Activated T-cell treated with anti-CD3 and anti-CD28 coated beads for 48 hours (primary cell): ENCODE data around the gene NLRC3.

Experiments used
- DNase-seq: peaks from one replicate; pipeline ENCODE4 v3.0.0-alpha.2; 2020; ENCODE audit warnings: low read depth

Gene NLRC3

DNA sequence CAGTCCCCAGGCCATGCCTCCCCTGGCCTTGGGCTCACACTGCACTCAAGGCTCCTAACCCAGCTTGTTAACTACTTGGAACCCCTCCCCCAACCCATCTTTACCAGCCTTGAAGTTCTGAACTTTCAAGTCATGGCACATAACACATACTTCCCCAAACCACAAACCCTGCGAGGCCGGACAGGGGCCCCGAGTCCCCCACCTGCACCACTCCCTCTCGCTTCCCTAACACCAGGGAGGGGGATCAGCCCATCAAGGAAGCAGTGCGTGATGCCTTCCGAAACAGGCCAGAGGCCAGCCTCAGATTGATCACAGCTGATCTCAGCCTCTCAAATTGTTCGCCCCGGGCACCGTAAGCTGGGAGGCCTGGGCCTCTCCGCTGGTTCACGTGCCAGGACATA, 3.0 kb upstream of the NLRC3 start:
- DNase-seq: no peak

DNA sequence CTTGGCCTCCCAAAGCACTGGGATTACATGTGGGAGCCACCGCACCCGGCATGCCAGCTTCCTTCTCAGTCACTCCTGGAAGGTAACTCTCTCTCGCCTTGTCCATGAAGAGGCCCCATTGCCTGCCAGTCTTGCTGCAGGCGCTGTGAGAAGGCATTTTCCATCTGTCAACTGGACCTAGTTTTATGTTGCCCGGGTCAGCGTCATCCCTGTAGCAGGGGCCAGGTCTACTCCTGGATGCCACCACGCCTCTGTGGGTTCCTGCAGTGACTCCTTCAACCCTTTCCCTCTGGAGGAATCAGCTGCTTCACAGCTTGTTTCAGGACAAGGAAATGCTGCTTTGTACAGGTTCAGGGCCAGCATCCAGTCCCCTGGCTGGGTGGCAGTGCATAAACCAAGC, 2.6 kb upstream of the NLRC3 start:
- no peak for DNase-seq

DNA sequence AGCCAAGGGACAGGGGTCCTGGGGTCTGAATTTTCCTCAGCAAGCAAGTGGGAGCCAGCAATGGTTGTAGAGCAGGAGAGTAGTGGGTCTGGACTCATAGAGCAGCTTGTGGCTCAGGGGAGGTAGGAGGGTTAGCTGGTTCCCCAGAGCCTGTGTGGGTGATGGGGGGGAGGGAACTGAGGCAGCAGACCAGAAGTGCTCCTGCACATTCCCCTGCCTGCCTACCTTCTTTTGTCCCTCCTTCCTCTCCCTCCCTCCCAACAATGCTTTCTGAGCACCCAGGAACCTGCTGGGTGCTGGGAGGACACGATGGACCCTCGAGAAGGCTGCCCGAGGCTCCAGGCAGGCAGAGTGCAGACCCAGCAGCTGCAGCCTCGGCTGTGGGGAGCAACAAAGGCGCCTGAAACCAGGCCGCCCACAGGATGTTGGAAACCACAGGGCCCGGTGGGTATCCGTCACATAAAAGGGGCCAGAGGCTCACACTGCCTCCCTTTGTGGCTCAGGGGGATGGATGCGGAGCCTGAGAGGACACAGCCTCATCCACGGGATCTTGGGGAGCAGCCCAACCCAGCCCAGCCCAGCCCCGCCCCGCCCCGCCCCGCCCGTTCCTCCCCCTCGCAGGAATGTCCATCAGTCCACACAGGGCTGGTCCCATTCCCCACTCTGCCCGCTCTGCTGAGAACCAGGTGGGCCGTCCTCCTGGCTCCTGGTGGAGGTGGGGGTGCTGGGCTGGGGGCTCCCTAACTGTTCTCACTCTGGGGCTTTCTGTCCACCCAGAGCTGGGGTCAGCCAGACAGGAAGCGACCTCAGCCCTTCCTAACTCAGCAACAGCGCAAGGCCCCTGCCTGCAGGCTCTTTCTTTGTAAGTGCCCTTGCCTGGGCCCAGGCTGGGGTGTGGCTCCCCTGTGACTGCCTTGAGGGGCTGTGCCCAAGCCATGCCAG, 1.7 kb upstream of the NLRC3 start:
- peak; percentile 63 for DNase-seq

DNA sequence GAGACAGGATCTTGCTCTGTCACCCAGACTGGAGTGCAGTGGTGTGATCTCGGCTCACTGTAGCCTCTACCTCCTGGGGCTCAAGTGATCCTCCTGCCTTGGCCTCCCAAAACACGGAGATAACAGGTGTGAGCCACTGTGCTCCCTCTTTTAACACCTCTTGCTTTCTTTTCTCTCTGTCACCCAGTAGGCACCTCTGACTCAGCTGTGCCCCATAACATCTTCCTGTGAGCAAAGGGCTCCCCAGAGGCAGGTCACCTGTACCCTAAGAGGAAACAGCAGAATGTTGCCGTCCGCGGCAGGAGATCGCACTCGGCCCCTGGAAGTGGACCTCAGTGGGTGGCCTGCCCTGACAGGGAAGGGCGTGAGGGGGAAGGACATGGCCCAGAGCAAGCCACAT, 918 bp upstream of the NLRC3 start:
- DNase-seq: no peak

DNA sequence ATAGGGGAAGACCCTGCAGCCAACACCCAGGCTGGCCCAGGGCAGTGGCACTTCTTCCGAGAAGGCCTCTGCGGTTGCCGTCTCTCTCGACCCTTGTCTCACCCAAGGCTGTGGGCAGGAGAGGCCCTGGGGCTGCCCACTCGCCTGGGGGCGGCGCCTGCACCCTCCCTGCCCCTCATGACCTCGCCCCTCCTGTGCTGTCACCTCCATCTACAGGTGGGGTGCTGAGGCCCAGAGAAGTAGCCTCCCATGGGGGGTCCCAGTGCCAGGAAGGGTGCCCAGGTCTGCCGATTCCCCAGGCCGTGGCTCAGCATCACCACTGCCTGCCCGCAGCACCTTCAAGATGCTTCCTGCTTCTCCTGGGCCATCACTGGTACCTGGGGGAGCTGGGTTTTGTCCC, 992 bp downstream of the NLRC3 start:
- DNase-seq: no peak

DNA sequence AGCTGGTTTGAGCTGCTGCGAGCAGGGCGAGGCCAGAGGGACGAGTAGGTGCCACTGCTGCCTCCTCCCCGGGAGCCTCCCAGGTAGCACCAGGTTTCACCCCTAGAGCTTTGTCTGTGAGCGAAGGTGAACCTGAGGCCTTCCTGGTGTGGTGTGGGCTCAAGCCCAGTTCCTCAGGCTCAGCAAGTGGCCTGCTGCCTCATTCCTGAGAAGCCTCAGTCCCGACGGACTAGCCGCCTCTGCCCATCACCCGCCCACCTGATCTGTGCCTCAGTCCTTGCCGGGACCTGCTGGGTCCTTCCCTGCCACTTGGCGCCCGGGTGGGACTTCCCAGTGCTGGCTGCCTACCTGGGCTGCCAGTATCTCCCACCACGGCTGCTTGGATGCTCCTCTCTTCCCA, 1.7 kb downstream of the NLRC3 start:
- DNase-seq: no peak

DNA sequence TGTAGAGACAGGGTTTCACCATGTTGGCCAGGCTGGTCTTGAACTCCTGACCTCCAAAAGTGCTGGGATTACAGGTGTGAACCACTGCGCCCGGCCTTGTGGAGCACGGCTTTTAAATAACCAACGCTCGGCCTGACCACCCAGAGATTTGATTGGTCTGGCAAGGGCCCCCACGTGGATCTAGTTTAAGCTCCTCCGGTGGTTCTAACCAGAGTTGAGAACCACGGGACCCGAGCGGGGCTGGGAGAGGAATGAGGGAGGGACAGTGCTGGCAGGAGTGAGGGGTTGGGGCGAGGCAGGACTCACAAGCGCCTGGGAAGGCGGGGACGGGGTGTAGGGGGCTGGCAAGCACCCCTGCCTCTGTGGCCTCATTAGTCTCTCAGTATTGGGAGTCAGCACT, 3.0 kb downstream of the NLRC3 start:
- DNase-seq: no peak

DNA sequence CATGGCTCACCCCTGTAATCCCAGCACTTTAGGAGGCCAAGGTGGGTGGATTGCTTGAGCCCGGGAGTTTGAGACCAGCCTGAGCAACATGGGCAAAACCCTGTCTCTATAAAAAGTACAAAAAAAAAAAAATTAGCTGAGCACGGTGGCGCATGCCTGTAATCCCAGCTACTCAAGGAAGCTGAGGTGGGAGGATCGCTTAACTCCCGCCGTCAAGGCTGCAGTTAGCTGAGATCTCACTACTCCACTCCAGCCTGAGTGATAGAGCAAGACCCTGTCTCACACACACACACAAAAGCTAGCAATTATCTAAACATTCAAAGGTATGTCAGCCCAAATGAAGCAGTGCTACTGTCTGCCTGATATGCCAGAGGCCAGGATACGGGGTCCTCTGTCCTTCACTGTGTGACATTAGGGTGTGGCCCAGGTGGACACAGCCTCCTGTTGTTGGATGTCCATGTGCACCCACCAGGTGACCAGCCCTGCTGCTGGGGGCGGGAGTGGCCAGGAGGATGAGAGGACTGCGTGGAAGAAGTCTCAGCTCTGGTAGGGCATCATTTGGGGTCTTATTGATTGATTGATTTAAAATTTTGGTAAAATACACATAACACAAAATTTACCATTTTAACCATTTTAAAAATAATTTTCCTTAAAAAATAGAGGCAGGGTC, 3.9 kb downstream of the NLRC3 start:
- DNase-seq: no peak

DNA sequence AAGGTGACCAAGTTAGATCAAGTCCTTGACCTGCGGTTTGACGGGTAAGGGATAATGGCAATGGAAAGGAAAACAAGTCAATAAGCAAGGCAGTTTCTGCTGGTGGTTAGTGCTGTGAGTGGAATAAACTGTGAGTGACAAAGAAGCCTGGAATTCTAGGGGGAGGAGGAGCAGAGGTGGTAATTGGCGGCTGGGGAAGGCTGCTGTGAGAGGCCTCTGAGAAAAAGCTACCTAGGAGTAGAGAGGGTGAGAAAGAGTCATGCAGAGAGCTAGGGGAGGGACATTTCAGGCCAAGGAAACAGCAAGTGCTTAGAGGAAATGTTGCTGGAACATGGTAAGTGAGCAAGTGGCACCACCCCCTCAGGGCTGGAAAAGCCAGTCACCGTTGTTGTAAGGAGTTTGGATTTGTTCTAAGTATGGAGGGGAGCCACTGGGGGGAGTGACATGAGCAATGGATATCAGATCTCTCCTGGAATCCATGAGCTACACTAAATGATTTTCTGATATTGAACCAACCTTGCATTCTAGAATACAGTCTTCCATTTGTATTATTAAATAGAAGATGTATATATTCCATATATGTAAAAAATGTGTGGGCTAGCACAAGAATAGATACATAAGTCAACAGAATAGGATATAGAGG, 6.7 kb downstream of the NLRC3 start:
- no peak for DNase-seq

DNA sequence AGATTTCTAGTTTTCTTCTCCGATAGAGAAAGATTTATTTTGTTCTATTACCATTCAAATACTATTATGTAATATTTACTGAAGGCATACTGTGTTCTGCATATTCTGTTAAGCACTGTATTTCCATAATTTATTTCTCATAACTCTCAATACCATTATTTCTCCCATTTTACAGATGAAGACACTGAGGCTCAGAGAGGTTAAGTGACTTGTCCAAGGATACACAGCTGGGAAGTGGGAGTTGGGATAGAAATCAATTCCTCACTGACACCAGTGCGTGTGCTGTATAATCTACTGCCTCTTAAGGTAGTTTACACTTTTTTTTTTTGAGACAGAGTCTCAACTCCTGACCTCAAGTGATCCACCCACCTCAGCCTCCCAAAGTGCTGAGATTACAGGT, 7.4 kb downstream of the NLRC3 start:
- no peak for DNase-seq

DNA sequence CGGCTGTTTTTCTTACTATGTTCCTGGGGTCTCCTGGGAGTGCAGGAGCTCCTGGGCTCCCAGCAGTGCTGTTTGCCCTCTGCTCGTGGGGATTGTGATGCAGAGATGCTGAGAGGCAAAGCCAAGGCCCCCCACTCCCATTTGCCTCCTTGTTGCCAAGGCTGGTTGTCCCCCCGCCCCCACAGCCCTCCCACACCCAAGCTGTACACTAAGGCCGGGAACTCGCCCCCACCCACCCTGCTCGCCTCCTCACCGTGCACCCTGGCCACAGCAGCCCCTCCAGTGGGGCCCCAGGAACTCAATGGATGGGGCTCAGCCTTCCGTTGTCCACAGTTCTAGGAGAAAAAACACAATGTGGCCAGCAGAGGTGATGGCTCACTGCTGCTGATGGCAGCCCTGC, 10.2 kb downstream of the NLRC3 start:
- DNase-seq: no peak

DNA sequence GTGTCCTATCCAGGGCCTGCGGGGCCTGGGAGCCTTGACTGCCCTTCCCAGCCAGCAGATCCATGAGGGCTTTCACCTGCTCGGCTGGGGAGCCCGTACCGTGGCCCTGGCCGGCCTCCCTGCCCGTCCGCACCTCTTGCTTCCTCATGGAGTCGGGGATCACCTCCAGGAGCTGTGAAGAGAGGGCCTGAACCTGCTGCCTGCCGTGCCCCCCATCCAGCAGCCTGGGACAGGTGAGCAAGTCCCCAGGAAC, 12.4 kb downstream of the NLRC3 start:
- no peak for DNase-seq

DNA sequence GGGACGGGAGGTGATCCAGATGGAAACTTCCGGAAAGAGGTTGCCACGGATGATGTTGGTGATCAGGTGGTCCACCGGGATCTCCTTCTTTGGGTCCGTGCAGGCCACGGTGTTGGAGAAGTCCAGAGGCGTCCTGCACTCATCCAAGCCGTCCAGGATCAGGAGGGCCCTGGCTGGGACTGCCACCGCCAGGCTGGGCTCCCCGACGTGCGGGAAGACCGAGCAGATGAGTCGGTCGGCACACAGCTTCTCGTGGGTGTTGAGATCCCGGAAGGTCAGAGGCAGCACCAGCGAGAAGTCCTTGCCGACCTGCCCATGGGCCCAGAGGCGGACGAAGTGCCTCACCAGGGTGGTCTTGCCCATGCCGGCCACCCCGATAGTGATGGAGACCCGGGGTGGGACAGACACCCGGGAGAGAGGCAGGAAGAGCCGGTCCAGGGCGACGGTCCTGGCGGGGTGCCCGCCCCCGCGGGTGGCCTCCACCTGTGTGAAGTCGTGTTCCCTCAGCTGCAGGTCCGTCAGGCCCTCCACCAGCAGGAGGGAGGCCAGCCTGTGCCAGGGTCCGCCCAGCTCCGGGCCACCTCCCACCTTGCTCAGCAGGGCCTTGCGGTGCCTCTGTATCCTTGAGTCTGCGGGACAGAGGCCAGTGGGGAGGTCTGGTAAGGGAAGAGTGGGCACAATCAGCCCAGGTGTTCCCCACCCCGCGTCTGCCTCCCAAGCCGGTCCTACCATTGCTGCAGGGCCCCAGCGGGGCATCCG, 12.9 kb downstream of the NLRC3 start:
- DNase-seq: no peak

DNA sequence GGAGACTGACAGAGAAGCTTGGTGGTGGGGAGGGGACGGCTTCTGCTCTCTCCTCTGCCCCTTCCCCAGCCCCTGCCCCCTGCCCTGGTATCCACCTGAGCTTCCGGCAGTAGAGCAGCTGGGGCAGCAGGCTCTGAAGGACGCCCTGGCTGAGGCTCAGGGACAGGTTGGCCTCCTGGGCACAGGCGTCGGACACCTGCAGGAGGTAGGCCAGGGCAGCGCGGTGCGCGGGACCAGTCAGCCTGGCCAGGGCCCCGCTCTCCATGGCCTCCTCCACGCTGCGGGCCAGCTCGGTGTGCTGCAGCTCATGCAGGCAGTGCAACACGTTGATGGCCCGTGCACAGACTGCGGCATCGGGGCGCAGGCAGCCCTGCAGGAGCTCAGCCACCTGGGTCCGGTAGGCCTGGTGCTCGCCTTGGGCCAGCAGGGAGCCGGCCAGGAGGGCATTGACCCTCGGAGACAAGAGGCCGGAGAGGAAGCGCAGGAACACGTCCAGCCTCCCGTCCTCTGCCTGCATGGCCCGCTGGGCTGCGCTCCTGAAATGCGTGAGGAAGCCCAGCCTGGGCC, 14.2 kb downstream of the NLRC3 start:
- no peak for DNase-seq

DNA sequence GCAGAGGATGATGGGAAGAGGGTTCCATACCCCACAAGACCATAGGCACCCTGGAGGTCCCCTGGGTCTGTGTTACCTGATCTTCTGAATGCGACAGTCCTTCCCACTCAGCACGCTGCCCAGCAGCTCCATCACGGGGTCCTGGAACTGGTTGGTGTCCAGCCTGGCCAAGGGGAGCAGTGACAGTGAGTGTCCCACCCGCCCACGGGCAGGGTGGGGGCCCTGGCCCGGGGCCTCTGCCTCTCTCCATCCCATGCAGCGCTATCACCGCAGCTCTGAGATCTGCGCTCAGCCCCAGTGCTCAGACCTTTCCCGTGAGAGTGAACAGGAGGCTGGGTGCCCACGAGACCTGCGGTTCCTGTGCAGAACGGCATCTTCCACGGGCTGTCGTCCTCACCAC, 15.6 kb downstream of the NLRC3 start:
- no peak for DNase-seq

DNA sequence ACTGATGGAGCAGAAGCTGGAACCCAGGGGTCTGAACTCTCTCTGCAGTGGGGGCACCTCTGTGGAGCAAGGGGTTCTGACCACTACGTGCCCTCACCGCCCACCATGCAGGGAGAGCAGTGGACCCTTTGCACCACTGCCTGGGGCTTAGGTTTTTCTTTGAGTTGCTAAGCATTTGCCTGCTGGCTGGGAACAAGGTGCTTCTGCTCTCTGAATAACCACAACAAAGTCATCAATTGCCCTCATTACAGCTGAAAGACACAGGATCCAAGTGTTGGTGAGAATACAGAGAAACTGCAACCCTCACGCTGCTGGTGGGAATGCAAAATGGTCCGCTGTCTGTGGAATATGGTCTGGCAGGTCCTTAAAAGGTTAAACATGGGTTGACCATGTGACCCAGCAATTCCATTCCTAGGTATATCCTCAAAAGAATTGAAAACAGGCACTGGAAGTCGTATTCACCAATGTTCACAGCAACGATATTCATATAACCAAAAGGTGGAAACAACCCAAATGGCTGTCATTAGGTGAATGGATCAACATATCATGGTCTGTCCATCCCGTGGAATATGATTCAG, 22.8 kb downstream of the NLRC3 start:
- no peak for DNase-seq

DNA sequence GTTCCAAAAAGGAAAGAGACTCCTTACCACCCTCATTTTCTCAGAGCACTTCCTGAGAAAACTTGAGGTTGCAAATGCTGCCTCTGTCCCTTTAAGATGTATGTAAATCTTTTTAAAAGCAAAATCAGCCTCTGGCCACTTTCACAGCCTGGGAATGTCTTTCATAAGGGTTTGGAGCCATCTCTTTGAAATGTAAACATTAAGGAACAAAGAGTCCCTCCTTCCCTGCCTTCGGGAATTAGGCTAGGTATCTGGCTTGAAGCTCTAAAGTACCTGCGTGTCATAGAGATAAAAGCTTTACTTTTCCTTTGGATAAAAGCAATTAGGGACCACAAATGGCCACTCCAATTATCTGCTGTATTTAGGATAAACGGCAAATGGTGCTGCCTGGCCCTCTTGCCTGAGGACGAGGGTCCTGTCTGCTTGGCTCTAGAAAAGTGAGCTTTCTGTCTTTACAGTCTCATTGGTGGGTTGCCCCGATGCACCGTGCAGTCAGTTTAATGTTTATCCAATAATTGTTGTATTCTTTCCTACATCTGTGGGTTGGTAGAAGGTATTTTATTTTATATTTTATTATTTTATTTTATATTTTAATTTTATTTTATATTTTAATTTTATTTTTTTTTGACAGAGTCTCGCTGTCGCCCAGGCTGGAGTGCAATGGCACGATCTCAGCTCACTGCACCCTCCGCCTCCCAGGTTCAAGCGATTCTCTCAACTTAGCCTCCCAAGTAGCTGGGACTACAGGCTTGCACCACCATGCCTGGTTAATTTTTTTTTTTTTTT, 23.9 kb downstream of the NLRC3 start:
- DNase-seq: no peak

DNA sequence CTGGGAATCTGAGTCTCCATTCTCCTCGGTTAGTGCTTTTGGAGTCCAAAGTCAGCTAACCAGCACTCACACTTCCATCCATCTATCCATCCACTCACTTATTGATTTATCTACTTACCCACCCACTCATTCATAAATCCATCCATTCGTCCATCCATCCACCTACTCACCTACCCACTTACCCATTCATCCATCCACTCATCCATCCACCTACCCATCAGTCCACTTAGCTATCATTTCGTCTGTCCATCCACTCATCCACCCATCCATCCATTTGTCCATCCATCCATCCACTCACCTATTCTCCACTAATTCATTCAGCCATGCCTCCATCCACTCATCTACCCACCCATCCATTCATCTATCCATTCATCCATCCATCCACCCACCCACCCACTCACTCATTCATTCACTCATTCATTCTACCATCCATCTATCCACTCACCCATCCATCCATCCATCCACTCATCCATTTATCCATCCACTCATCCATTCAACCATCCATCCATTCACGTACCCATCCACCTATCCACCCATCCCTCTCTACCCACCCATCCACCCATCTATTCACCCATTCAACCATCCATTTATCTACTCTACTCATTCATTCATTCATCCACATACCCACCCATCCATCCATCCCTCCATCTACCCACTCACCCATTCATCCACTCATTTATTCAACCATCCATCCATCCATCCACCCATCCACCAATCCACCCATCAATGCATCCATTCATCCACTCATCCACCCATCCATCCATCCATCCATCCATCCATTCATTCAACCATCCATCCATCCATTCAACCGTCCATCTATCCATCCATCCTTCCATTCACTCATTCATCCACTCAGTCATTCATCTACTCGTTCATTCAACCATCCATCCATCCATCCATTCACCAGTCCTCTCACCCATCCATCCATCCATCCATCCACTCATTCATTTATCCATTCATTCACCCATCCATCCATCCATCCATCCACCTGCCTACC, 26.1 kb downstream of the NLRC3 start:
- DNase-seq: no peak

DNA sequence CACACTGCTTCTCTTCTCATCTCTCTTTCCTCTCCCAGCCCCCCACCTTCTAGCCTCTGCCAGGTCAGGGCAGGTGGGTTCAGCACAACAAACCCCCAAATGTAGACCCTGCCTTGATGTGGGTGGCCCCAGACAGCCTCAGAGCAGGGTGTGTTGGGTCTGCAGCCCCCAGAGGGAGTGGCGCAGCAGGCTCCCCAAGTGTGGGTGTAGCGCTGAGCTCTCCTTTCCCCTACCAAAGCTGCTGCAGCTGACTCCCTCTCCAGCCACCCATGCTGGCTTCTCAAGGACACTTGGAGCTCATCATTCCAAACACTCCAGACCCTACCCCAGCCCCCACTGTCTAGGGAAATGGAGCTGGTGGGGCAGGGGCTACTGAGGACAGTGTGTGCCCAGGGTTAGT, 27.3 kb downstream of the NLRC3 start:
- DNase-seq: no peak

DNA sequence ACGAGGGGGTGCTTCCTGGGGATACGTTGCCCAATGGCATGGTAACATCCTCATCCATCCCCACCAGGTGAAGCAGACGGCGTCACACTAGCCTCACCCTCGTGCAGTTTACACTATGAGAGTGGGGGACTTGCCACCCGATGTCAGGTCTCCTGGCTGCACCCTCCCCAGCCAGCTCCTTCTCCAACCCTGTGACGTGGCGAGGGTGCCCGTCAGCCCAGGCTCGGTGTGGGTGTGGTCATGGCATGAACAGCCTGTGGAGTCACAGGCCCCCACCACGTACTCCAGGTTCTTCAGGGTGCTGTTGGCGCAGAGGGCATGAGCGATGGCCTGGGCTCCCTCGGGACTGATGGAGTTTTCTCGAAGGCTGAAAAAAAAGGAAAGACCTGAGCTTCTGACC, 28.3 kb downstream of the NLRC3 start:
- DNase-seq: no peak
